ENCODE data around the gene PTGES2. TPM values are rescaled to one million over a fixed set of nuclear protein-coding genes. Genes with fewer than 3 reads are reported as not detected.

PTGES2 gene
- total RNA-seq, 2 donors from 2014 or later: 111 to 155 TPM

DNA sequence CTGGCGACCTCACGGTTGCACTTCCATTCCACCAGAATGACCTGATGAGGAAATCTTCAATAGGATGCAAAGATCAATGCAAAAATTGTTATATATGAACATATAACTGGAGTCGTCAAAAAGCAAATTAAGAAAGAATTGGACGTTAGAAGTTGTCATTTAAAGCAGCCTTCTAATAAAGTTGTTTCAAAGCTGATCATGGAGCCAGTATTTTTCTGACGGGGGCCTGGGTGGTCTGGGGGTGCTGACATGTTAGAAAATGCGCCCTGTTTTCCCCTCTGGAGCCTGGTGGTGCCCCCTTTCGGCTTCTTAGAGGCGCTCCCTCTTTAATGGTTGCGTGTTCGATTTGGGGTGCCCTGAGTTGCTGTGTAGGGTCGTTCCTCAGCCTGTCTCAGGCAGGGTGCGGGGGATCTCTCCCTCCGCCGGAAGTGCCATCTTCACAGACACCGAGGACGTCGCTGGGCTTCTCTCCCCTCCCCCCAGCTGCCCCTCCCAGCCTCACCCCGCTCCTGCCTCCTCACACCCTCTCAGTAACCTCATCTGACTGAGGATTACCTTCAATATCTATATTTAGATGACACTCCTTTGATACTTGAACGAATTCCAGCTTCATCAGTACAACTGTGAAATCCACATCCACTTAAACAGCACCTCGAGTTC, 18.3 kb downstream of the PTGES2 start:
- intact Hi-C loops (cut with DNase I): no loop called here
- peak; percentile 27 to 48 for ATAC-seq
- no peak for DNase-seq

DNA sequence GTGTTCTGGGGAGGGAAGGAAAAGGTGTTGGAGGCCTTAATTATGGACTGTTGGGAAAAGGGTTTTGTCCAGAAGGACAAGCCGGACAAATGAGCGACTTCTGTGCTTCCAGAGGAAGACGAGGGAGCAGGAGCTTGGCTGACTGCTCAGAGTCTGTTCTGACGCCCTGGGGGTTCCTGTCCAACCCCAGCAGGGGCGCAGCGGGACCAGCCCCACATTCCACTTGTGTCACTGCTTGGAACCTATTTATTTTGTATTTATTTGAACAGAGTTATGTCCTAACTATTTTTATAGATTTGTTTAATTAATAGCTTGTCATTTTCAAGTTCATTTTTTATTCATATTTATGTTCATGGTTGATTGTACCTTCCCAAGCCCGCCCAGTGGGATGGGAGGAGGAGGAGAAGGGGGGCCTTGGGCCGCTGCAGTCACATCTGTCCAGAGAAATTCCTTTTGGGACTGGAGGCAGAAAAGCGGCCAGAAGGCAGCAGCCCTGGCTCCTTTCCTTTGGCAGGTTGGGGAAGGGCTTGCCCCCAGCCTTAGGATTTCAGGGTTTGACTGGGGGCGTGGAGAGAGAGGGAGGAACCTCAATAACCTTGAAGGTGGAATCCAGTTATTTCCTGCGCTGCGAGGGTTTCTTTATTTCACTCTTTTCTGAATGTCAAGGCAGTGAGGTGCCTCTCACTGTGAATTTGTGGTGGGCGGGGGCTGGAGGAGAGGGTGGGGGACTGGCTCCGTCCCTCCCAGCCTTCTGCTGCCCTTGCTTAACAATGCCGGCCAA, 19.1 kb downstream of the PTGES2 start:
- ATAC-seq (no peak), DNase-seq (no peak)
- intact Hi-C loops (cut with DNase I): no loop called here

DNA sequence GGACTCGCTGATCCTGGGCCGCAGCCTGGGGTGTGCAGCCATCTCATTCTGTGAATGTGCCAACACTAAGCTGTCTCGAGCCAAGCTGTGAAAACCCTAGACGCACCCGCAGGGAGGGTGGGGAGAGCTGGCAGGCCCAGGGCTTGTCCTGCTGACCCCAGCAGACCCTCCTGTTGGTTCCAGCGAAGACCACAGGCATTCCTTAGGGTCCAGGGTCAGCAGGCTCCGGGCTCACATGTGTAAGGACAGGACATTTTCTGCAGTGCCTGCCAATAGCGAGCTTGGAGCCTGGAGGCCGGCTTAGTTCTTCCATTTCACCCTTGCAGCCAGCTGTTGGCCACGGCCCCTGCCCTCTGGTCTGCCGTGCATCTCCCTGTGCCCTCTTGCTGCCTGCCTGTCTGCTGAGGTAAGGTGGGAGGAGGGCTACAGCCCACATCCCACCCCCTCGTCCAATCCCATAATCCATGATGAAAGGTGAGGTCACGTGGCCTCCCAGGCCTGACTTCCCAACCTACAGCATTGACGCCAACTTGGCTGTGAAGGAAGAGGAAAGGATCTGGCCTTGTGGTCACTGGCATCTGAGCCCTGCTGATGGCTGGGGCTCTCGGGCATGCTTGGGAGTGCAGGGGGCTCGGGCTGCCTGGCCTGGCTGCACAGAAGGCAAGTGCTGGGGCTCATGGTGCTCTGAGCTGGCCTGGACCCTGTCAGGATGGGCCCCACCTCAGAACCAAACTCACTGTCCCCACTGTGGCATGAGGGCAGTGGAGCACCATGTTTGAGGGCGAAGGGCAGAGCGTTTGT, 19.9 kb downstream of the PTGES2 start:
- intact Hi-C loops (cut with DNase I): no loop called here
- ATAC-seq: no peak
- no peak for DNase-seq

DNA sequence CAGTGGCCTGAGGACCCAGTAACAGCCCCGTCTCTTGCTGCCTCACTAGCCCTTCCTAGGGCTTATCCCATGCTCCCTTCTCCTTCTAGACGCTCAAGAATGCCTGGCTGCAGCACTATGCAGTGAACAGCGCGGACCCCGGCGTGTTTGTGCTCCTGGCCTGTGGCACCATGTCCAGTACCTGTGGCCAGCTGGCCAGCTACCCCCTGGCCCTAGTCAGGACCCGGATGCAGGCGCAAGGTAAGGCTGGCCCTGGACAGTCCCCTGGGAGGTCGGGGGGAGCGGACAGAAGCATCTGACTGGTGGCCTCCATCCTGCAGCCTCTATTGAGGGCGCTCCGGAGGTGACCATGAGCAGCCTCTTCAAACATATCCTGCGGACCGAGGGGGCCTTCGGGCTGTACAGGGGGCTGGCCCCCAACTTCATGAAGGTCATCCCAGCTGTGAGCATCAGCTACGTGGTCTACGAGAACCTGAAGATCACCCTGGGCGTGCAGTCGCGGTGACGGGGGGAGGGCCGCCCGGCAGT, 20.5 kb downstream of the PTGES2 start:
- DNase-seq: no peak
- intact Hi-C loops (cut with DNase I): no loop called here
- no peak for ATAC-seq

DNA sequence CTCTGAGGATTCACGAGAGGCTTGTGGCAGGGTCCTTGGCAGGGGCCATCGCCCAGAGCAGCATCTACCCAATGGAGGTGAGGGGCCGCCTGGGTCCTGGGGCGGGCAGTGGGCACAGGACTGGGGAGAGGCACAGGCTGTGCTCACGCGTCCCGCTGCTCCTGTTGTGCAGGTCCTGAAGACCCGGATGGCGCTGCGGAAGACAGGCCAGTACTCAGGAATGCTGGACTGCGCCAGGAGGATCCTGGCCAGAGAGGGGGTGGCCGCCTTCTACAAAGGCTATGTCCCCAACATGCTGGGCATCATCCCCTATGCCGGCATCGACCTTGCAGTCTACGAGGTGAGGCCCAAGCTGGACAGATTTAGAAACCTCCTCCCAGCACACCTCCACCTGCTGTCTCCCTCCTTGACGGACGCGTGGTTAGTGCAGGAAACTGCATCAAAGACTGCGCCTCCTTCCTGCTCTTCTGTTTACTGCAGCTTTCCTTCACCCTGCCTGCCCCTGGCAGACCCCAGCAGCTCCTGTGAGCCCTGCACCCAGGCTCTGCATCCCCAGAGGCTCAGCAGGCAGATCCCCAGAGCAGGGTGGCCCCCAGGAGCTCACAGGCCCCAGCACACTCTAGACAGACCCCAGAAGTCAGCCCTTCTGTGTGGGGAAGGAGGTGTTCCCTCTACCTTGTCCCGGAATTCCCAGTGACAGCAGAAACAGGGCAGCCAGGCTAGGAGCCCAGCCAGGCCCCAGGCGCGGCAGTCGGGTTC, 21.2 kb downstream of the PTGES2 start:
- no peak for DNase-seq
- intact Hi-C loops (cut with DNase I): no loop called here
- no peak for ATAC-seq

DNA sequence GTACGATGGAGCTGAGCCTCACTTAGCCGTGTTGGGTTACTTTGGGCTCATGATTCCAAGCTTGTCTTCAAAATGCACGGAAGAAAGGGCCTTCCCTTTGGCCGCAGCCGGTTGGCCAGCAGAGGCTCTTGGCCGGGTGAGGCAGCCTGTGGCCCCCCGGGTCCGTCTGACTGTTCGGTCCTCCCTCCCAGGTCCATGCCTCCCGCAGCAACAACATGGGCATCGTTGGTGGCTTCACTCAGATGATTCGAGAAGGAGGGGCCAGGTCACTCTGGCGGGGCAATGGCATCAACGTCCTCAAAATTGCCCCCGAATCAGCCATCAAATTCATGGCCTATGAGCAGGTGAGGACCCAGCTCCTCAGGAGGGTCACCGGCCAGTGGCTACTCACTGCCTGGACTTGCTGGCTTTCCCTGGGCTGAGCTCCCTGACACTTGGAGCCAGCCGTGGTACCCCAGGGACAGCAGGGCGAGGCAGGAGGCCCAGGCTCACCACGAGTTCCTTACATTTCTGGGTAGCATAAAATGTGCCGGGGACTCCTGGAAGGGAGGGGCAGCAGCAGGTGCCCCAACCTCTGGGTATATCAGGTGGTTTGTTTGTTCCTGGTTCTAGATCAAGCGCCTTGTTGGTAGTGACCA, 21.9 kb downstream of the PTGES2 start:
- no peak for ATAC-seq
- no peak for DNase-seq

DNA sequence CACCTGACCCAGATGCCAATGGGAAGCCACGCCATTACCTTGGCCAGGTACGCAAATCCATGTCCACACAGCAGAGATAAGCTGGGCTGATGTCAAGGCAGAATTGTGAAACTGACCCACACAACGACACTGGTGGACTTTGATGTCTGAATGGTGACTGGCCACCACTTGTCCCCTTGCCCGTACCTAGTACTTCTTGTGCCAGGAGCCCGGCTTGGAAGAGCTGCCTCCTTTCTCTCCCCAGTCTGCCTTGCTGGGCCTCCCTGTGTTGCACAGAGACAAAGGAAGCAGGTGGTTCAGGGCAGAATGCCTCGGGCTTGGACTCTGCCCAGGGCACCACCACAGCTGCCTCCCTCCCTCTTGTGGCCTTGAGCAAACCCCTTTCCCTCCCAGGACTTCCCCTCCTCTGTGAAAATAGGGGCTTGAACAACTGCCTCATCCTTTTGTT, 23.3 kb downstream of the PTGES2 start:
- DNase-seq (no peak), ATAC-seq (no peak)
- intact Hi-C loops (cut with DNase I): no loop called here

More for the DNA sequence above, 21.9 kb downstream of the PTGES2 start:
- intact Hi-C loops (cut with DNase I): no loop called here

DNA sequence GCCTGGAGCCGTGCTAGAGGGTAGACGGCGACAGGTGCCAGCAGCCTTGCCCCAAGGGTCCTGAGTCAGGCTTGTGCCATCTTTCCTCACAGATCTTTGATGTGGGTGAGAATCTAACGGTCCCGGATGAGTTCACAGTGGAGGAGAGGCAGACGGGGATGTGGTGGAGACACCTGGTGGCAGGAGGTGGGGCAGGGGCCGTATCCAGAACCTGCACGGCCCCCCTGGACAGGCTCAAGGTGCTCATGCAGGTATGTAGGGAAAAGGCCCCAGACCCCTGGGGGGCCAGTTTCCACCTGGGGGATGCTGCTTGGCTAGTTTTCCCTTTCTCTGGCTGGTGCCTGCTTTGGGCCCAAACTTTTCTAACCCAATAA, 24.0 kb downstream of the PTGES2 start:
- no peak for ATAC-seq
- intact Hi-C loops (cut with DNase I): no loop called here
- no peak for DNase-seq

DNA sequence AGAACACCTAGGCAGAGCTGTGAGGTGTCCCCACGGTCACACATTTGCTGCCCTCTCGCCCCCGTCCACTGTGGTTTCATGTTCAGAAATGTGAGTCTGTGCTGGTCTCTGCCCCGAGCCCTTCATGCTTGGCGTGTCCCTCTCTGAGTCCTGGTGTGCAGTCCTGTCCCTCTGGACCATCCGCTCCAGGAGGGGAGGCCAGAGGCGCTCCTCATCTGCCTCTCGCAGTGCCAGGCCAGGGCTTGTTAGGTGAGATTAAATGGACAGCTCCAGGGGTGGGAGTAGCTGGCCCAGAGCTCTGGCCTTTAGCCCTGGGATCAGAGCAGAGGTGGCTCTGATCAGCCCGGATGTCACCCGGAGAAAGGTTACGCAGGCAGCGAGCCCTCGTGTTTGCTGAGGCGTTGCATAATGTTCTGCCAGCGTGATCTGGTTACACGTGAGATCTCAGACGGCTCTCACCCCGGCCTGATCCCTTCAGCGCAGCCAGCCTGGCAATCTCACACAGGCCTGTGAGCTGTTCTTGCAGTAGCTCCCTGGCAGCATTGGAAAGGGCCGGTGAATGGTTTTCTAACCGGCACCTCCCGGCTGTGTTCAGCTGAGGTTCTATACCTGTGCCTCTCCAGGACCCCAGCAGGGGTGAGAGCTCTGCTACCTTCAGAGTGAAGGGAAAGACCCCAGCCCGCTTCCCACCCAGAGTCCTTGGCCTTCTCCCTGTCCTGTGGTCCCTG, 24.5 kb downstream of the PTGES2 start:
- DNase-seq (peak; percentile 55), ATAC-seq (peak in 1 of 2 donors; percentile 25)
- intact Hi-C loops (cut with DNase I): no loop called here

DNA sequence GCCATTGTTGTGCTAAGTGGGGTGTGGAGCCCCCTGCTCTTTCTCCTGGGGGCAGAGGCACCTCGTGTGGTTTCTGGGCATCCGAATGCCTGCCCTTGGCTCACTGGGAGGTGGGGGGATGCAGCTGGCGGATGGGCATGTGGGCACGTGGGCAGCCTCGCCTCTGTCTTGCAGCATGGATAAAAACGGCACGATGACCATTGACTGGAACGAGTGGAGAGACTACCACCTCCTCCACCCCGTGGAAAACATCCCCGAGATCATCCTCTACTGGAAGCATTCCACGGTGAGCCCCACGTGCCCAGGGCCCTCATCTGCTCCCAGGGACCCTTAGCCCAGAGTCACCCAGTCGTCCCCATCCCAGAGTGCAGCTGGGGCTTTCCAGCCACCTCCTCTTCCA, 25.3 kb downstream of the PTGES2 start:
- intact Hi-C loops (cut with DNase I): no loop called here
- ATAC-seq (no peak), DNase-seq (no peak)

DNA sequence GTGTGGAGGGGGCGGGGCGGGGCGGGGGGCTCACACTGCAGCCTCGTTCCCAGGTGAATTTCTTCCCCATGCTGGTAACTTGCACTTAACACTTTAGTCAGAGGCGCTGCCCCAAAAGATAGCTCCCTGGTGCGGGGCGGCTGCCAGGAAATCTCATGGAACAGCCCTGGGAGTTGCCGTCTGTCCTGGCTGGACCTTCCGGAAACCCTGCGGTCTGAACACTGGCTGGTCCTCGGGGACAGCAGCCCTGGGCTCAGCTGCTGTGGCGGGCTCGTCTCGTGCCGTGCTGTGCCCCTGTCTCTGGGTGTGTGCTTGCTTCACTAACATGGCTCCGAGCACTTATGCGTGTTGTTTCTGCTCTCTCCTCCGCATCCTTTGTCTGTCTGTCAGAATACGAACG, 25.8 kb downstream of the PTGES2 start:
- peak; percentile 79 for DNase-seq
- ATAC-seq: peak in 1 of 2 donors; percentile 7
- intact Hi-C loops (cut with DNase I): no loop called here

DNA sequence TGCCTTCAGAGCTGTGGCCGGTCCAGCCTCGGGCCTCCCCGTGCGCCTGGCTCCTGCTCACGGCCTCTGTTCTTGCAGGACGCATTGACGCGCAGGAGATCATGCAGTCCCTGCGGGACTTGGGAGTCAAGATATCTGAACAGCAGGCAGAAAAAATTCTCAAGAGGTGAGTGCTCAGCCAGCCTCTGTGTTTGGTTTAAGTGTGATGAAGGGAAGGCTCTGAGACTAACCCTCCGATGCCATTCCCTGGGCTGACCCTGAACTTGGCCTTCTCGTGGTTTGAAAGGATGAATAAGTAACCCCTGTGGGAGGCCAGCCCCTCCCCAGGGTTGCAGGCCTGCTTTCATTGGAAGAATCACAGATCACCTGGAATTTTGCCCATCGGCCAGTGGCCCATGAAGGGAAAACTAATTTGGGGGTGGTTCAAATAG, 26.3 kb downstream of the PTGES2 start:
- no peak for DNase-seq
- no peak for ATAC-seq
- intact Hi-C loops (cut with DNase I): no loop called here

DNA sequence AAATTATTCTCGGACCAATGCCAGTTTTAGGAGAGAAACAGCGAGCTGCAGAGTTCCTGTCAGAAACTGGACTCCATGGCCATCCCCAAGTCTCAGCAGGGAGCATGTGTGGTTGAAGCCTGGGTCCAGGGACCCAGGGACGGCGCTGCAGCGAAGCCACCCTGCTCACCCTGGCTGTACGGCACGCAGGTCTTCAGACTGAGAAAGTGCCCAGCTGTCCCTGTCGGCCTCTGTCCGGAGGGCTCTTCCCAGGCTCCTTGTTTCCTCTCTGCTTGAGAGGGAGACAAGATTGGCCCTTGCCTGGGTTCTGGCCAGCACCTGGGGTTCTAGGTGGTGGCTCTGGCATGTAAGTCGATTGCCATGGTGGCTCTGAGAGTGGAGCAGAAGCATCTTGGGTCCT, 26.9 kb downstream of the PTGES2 start:
- intact Hi-C loops (cut with DNase I): no loop called here
- ATAC-seq: no peak
- no peak for DNase-seq

DNA sequence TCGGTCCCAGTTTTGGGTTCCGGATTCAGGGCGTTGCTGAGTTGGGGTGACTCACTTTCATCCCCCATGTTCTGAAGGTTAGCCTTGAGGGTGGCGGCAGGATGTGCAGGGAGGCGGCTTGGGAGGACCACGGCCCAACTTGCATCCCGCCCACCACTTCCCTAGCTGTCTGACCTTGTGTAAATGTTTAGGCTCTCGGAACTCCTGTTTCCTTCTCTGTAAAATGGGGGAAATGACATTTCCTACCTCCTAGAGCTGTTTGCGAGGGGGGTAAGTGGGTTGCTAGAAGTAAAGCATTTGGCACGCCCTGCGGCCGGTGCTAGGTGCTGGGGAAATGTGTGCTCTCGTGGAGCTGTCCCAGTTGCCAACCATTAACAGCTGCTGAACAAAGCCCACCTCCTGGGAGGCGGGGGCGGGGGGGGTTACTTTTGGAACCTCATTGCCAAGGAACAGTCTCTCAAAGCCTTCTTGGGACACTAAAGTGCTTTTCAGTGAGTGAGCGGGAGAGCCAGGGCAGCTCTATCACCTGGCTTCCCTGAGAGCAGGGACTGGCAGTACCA, 27.5 kb downstream of the PTGES2 start:
- intact Hi-C loops (cut with DNase I): no loop called here
- peak in 1 of 2 donors; percentile 2 for ATAC-seq
- DNase-seq: peak; percentile 64

DNA sequence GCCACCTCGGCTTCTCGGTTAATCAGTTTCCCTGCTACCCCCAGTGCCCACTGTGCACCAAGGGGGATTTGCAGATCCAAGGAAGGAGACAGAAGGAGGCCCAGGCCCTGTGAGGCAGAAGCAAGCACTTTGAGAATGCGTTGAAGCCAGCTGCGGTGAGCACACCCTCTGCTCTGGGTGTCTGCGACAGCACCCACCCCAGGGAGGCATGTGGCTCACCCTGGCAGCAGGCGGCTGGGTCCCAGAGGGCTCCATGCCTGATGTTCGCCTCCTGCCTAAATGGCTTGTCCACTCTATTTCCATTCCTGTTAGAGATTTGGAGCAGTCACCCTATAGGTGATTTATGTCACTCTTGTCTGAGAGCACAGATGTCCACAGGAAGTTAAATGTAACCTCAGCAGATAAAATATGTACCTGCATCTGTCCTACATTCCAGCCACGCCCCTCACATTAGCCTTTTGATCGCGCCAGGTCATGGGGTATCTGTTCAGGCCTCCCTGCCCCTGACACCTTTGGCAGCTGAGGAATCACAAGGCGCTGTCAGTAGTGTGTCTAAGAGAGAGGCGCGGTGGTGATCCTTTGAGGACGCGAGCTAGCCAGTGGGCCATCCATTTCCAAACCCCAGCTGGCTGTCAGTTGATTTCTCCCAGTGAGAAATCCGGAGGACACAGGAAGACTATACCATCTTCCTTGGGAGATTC, 28.1 kb downstream of the PTGES2 start:
- ATAC-seq: no peak
- DNase-seq: no peak
- intact Hi-C loops (cut with DNase I): no loop called here

DNA sequence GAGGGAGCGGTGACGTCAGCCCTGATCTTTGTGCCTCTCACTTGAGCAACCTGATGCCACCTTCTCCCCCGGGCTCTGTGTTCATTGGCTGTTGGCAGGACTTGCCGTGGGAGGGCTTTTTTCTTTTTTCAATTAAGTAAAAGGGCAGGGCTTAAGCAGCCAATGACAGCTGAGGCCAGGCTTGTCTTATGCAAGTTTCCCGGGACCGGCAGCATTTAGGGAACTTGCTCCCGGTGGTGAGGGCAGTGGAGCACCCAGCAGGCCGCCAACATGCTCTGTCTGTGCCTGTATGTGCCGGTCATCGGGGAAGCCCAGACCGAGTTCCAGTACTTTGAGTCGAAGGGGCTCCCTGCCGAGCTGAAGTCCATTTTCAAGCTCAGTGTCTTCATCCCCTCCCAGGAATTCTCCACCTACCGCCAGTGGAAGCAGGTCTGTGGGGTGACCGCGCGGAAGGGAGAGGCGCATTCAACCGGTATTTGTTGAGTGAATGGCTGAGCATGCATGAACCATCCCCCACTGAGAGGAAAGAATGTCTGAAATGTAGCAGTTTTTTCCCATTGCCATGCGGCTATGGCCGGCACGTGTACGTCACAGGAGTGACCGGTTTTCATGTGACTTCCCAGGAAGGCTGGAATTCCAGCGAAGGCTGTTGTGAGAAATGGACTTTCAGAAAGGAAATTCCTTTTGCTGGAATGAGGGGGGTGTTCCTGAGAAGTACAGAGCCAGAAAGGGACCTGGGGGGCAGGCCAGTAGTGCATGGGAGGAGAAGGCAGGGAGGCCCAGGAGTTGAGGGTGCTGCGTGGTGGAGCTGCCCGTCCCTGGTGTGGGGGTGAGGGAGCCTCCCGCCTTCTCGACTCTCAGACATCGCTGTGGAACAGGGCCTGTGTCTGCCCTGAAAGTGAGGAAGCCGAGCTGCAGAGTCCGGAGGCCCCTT, 29.0 kb downstream of the PTGES2 start:
- DNase-seq: peak; percentile 96
- intact Hi-C loops (cut with DNase I): no loop called here
- ATAC-seq: peak; percentile 75 to 79
